ENCODE data around the gene FOXJ2. TPM values are rescaled to one million over a fixed set of nuclear protein-coding genes. Genes with fewer than 3 reads are reported as not detected.
"Not testable (repeated sequence)": the region's sequence is repeated elsewhere in the genome, so short reads cannot be mapped to it uniquely, and the experiment has no call there.

The FOXJ2 gene
- total RNA-seq, 1 experiment from 2014 or later, result 5.8 TPM

GRCh38 chr12:8088574-8088973 lies 56.1 kb downstream of the FOXJ2 start:
- no peak for DNase-seq (ENCODE audit: low read depth)
- in situ Hi-C loops (cut with HindIII; ENCODE audit: low pct_unique_long_range_greater_than_20kb, low sequenced_read_pairs), result no loop called here

- DNase-seq (ENCODE audit: low read depth); in situ Hi-C loops (cut with HindIII; ENCODE audit: low pct_unique_long_range_greater_than_20kb, low sequenced_read_pairs): not testable (repeated sequence)
These were observed 56.8 kb downstream of the FOXJ2 start for GRCh38 chr12:8089277-8089676.

- in situ Hi-C loops (cut with HindIII; ENCODE audit: low pct_unique_long_range_greater_than_20kb, low sequenced_read_pairs), result no loop called here
- no peak for DNase-seq (ENCODE audit: low read depth)
These were observed 57.2 kb downstream of the FOXJ2 start for GRCh38 chr12:8089716-8090115.

DNA sequence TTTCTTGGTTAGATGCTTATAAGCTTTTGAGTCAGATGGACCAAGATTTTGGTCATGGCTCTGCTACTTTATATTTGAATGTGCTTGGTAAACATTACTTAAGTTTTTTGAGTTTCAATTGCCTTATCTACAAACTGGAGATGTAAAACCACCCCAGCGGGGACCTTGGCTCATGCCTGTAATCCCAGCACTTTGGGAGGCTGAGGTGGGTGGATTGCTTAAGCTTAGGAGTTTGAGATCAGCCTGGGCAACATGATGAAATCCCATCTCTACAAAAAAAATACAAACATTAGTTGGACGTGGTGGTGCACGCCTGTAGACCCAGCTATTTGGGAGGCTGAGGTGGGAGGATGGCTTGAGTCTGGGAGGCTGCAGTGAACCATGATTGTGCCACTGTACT lies 60.8 kb downstream of the FOXJ2 start:
- no peak for DNase-seq (ENCODE audit: low read depth)
- in situ Hi-C loops (cut with HindIII; ENCODE audit: low pct_unique_long_range_greater_than_20kb, low sequenced_read_pairs), result no loop called here

DNA sequence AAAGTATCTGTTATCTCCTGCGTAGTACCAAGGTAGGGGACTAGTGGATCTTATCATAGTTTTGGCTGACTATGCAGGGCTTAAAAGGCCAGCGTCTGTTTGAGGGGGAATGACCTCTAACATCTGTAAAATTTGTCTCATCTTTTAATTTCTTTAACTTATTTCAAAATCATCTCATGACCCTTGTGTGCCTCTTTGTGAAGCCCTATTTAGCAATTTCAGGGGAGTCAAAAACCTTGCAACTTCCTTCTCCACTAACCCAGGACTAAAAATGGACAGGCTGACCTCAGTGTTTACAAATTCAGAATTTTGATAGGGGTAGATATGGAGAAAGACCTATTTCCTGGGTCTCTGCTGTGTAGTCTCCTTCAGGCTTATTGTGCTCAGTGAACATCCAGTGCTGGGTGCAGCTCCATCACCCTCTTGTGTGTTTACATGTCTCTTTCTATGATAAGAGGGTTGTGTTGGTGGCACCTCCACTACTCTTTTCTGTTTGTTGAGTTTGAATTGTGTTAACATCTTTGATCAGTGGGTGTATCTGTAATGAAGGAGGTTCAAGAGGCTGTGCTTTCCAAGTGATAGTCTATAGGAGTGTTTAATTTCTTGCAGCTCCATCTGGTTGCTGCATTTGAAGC lies 63.9 kb downstream of the FOXJ2 start:
- in situ Hi-C loops (cut with HindIII; ENCODE audit: low pct_unique_long_range_greater_than_20kb, low sequenced_read_pairs), result no loop called here

GRCh38 chr12:8099235-8099634 lies 66.7 kb downstream of the FOXJ2 start:
- DNase-seq (ENCODE audit: low read depth), result no peak
- in situ Hi-C loops (cut with HindIII; ENCODE audit: low pct_unique_long_range_greater_than_20kb, low sequenced_read_pairs), result no loop called here

More for the DNA sequence above, 63.9 kb downstream of the FOXJ2 start:
- no peak for DNase-seq (ENCODE audit: low read depth)

Other genes with a start within 250 kb of the FOXJ2 start
- gene NANOG, start 243.3 kb upstream of the FOXJ2 start, total RNA-seq (2014; rRNA removed; shearing (Covaris generic); ENCODE audit: low replicate concordance), result not detected in 2 replicates
- gene SLC2A14, start 159.8 kb upstream of the FOXJ2 start, total RNA-seq (2014; rRNA removed; shearing (Covaris generic); ENCODE audit: low replicate concordance), result 0.14 TPM in 1 of 2 replicates, not detected in the other
- gene SLC2A3, start 96.5 kb upstream of the FOXJ2 start, total RNA-seq (2014; rRNA removed; shearing (Covaris generic); ENCODE audit: low replicate concordance), result 3.7 and 7.9 TPM in 2 replicates
- gene C3AR1, start 33.6 kb downstream of the FOXJ2 start, total RNA-seq (2014; rRNA removed; shearing (Covaris generic); ENCODE audit: low replicate concordance), result not detected in 2 replicates
- 23.0 and 26.5 TPM in 2 replicates for gene NECAP1, start 49.6 kb downstream of the FOXJ2 start, total RNA-seq (2014; rRNA removed; shearing (Covaris generic); ENCODE audit: low replicate concordance)
- not detected in 2 replicates for gene CLEC4A, start 90.9 kb downstream of the FOXJ2 start, total RNA-seq (2014; rRNA removed; shearing (Covaris generic); ENCODE audit: low replicate concordance)
- not detected in 2 replicates for gene ZNF705A, start 124.3 kb downstream of the FOXJ2 start, total RNA-seq (2014; rRNA removed; shearing (Covaris generic); ENCODE audit: low replicate concordance)
- gene FAM90A1, start 194.9 kb downstream of the FOXJ2 start, total RNA-seq (2014; rRNA removed; shearing (Covaris generic); ENCODE audit: low replicate concordance), result 1.5 TPM in 1 of 2 replicates, not detected in the other

Measured in Caki2 (cell line).